HepG2 (cell line): Measurements from ENCODE around the gene ZG16. TPM values are rescaled to one million over a fixed set of nuclear protein-coding genes. Genes with fewer than 3 reads are reported as not detected.
A peak's percentile ranks its signal among the peaks of the same experiment; 100 is the strongest.

Source experiments
- ATAC-seq: fragments of 200-7000 bp; cut with Tn5 transposase; 3 replicates; pipeline ENCODE4 v1.9.1; 2020; ENCODE audit warnings: mild to moderate bottlenecking, moderate library complexity
- BruUV-seq: library from RNA; stranded (reverse); fragments of 400-500 nt; replicated peaks from 2 replicates; lab custom pipeline; 2021; lab: Mats Ljungman, UMichigan
- CTCF ChIA-PET: fragments of 300-600 bp; formaldehyde crosslinking; extraction: SDS; loops from one replicate; lab custom pipeline; 2021; ENCODE audit warnings: low total read pairs, inconsistent platforms, low intra/inter-chr PET ratio; lab: Yijun Ruan, JAX
- POLR2A ChIA-PET: fragments of 350-600 bp; sonication (Branson Sonifier 250); formaldehyde crosslinking; loops from one replicate; lab custom pipeline; 2020; ENCODE audit warnings: antibody characterized with exemption, inconsistent platforms; lab: Yijun Ruan, JAX
- DNase-seq: peaks from one replicate; pipeline ENCODE4 v3.0.0-alpha.2; 2015; ENCODE audit warnings: low spot score
- FAIRE-seq: peaks from 3 replicates; lab custom pipeline; 2011; peaks lifted over from hg19 to GRCh38; lab: Jason Lieb, UNC
- H2AFZ ChIP-seq: one replicate; pipeline ENCODE4 v1.6.1; 2011; ENCODE audit warnings: low read length, inconsistent platforms
- H3K27ac ChIP-seq: fragments of 300-600 bp; 3 replicates; pipeline ENCODE4 v1.8.0; 2011; ENCODE audit warnings: mixed run types, mild to moderate bottlenecking, mixed read lengths, low read length, inconsistent platforms; ENCODE audit not compliant: insufficient read depth; ENCODE audit errors: extremely low read length
- H3K27me3 ChIP-seq, 2 experiments: fragments of 200-600 bp in 1 of 2; 2 replicates in 1 of 2; 3 replicates in 1 of 2; pipeline versions ENCODE4 v1.6.0 to v1.8.0; 2011; ENCODE audit warnings: low read length in 2 of 2, mild to moderate bottlenecking in 2 of 2, moderate library complexity in 2 of 2, inconsistent platforms in 1 of 2; ENCODE audit not compliant: insufficient read depth in 2 of 2, control insufficient read depth in 1 of 2
- H3K36me3 ChIP-seq, 2 experiments: fragments of 200-600 bp in 1 of 2; replicated peaks in 1 of 2; 2 replicates in 1 of 2; 3 replicates in 1 of 2; pipeline versions ENCODE4 v1.5.1 to v1.8.0; 2011; ENCODE audit warnings: low read length in 2 of 2, inconsistent platforms in 1 of 2; ENCODE audit not compliant: insufficient read depth in 2 of 2, control insufficient read depth in 1 of 2
- H3K4me1 ChIP-seq: 2 replicates; pipeline ENCODE4 v1.5.1; 2012; ENCODE audit warnings: low read length, inconsistent platforms; ENCODE audit not compliant: insufficient read depth
- H3K4me2 ChIP-seq: 2 replicates; pipeline ENCODE4 v1.6.0; 2011; ENCODE audit warnings: low read depth, low read length, inconsistent platforms
- H3K4me3 ChIP-seq, 3 experiments: fragments of 200-600 bp in 1 of 3; sonication (generic), shearing (Covaris generic) in 1 of 3; replicated peaks in 1 of 3; 2 replicates each; pipeline ENCODE4 v1.5.1; 2011 to 2016; ENCODE audit warnings: low read length in 3 of 3, inconsistent platforms in 2 of 3, low read depth in 2 of 3, mild to moderate bottlenecking in 2 of 3, control low read depth in 1 of 3, mixed read lengths in 1 of 3; ENCODE audit not compliant: insufficient read depth in 1 of 3
- H3K79me2 ChIP-seq: one replicate; pipeline ENCODE4 v1.6.1; 2011; ENCODE audit warnings: low read length, inconsistent platforms; ENCODE audit not compliant: insufficient read depth
- H3K9ac ChIP-seq: 2 replicates; pipeline ENCODE4 v1.6.0; 2011; ENCODE audit warnings: mild to moderate bottlenecking, low read depth, low read length, inconsistent platforms; ENCODE audit not compliant: insufficient read depth
- H3K9me3 ChIP-seq: 2 replicates; pipeline ENCODE4 v1.5.1; 2012; ENCODE audit warnings: mild to moderate bottlenecking, low read length
- H4K20me1 ChIP-seq: 2 replicates; pipeline ENCODE4 v1.6.0; 2011; ENCODE audit warnings: inconsistent platforms, mild to moderate bottlenecking, low read length, moderate library complexity; ENCODE audit not compliant: insufficient read depth
- BCL6 ChIP-seq: IDR thresholded peaks from 2 replicates; pipeline ENCODE4 v1.6.1; 2016; ENCODE audit warnings: missing genetic modification reagents, missing compliant biosample characterization
- GMEB2 ChIP-seq: IDR thresholded peaks from 2 replicates; pipeline ENCODE4 v1.6.1; 2016; ENCODE audit warnings: missing biosample characterization, missing genetic modification reagents, low read depth
- GPBP1L1 ChIP-seq: sonication (generic); formaldehyde crosslinking; IDR thresholded peaks from 2 replicates; pipeline ENCODE4 v1.5.0; 2020; ENCODE audit warnings: mild to moderate bottlenecking, missing genetic modification reagents
- PRDM15 ChIP-seq: sonication (generic); formaldehyde crosslinking; IDR thresholded peaks from 2 replicates; pipeline ENCODE4 v1.4.0; 2020; ENCODE audit warnings: missing genetic modification reagents
- SRF ChIP-seq: IDR thresholded peaks from 2 replicates; pipeline ENCODE4 v1.6.1; 2011; ENCODE audit warnings: mild to moderate bottlenecking, low read depth, low read length, moderate library complexity
- ZNF121 ChIP-seq: sonication (generic); formaldehyde crosslinking; IDR thresholded peaks from 2 replicates; pipeline ENCODE4 v1.5.0; 2020; ENCODE audit warnings: mild to moderate bottlenecking, missing genetic modification reagents
- ZNF605 ChIP-seq: sonication (generic); formaldehyde crosslinking; IDR thresholded peaks from 2 replicates; pipeline ENCODE4 v1.8.0; 2022; ENCODE audit warnings: mild to moderate bottlenecking, missing genetic modification reagents
- ZNF772 ChIP-seq: sonication (generic); formaldehyde crosslinking; IDR thresholded peaks from 2 replicates; pipeline ENCODE4 v1.5.0; 2020; ENCODE audit warnings: mild to moderate bottlenecking, missing genetic modification reagents
- ZNF878 ChIP-seq: sonication (generic); formaldehyde crosslinking; IDR thresholded peaks from 2 replicates; pipeline ENCODE4 v1.8.1; 2023; ENCODE audit warnings: mild to moderate bottlenecking, missing genetic modification reagents, moderate library complexity
- ZUFSP ChIP-seq: sonication (generic); formaldehyde crosslinking; IDR thresholded peaks from 2 replicates; pipeline ENCODE4 v1.9.0; 2021; ENCODE audit warnings: missing genetic modification reagents, mild to moderate bottlenecking, borderline replicate concordance
- WGBS: methylation state at CpG from one replicate; pipeline ENCODE4 v1.1.6; 2017; ENCODE audit warnings: low lambda C conversion rate; 5-methylcytosine and 5-hydroxymethylcytosine counted together
- in situ Hi-C: cut with HindIII; loops from 2 replicates; pipeline ENCODE4 v1.10.0; 2017; ENCODE audit warnings: low pct_unique_long_range_greater_than_20kb; ENCODE audit not compliant: extremely low pct_ligation_motif_present
- intact Hi-C: fragments of 100-400 bp; cut with micrococcal nuclease; formaldehyde crosslinking; loops from one replicate; pipeline ENCODE4 v1.10.0; 2022; ENCODE audit not compliant: unreplicated experiment
- polyA plus RNA-seq, 8 experiments: library from polyadenylated mRNA; depleted of rRNA in 3 of 8; stranded (reverse) in 7 of 8; unstranded in 1 of 8; fragments of >200 nt; fragmentation: Illumina TruSeq in 4 of 8; extraction: Trizol in 4 of 8; gene quantifications; 2 replicates each; pipeline versions ENCODE4 v1.2.1 to v1.2.3, GENCODE V29; 2011 to 2016; ENCODE audit warnings: low read depth in 4 of 8, missing spikeins in 1 of 8, mixed read lengths in 1 of 8; ENCODE audit not compliant: insufficient read depth in 1 of 8
- total RNA-seq, 5 experiments: library from RNA; depleted of rRNA; stranded (reverse); fragments of >200 nt; fragmentation: Illumina TruSeq; extraction: Trizol; gene quantifications; 2 replicates each; pipeline ENCODE4 v1.2.3, GENCODE V29; 2016; ENCODE audit warnings: low read depth in 1 of 5

ZG16 gene
- total and polyA plus RNA-seq, 2 of the 13 experiments (the other 11 are each of a cell fraction or from before 2014, with no cell fraction given), result 0.04 to 0.07 TPM

- TF ChIP-seq ZUFSP, result no peak
- TF ChIP-seq ZNF121 (CRISPR knock-in tag), result no peak
- no peak for TF ChIP-seq ZNF605
Observed at GRCh38 chr16:29763326-29763725, 14.7 kb upstream of the ZG16 start (continued).

- Histone ChIP-seq H3K9ac (no peak overlapping the region), H3K27ac (peak overlapping the region; percentile 66), H3K4me2 (peak overlapping the region; percentile 68), H3K27me3 (no peaks in the 10 kb centered on the region), H3K9me3 (no peaks in the 10 kb centered on the region), H3K79me2 (no peaks in the 10 kb centered on the region), H4K20me1 (no peaks in the 10 kb centered on the region), H3K4me1 (peaks cover 77% of the 10 kb centered on the region), H2AFZ (no peak overlapping the region), H3K4me3 (peak overlapping the region in 1 of 3 experiments; percentile 42; a peak in 1 of 6 replicates), H3K36me3 (no peaks in the 10 kb centered on the region)
- POLR2A ChIA-PET, result interaction anchor here (2.4 kb wide), 1 partner anchor 25 kb away, joined by 11 read pairs; the partner anchor contains the start of gene KIF22
- intact Hi-C loops, result no loop called here
- CTCF ChIA-PET, result no interaction called here
- WGBS, result 6% methylated on average over 15 of the region's 15 CpGs
- FAIRE-seq (peak; percentile 91), ATAC-seq (peak; percentile 93), DNase-seq (peak; percentile 92)
- in situ Hi-C loops, result no loop called here
- no TSS peak for BruUV-seq
- TF ChIP-seq GMEB2 (CRISPR knock-in tag), result no peak
- TF ChIP-seq BCL6 (CRISPR knock-in tag), result peak; percentile 92
- no peak for TF ChIP-seq GPBP1L1 (CRISPR knock-in tag)
- peak; percentile 81; the same call in 1 of the 2 replicates for TF ChIP-seq PRDM15 (CRISPR knock-in tag)
- TF ChIP-seq ZNF772 (CRISPR knock-in tag), result no peak
- TF ChIP-seq SRF, result peak; percentile 72
- peak; percentile 85; the same call in 1 of the 2 replicates for TF ChIP-seq ZNF878 (CRISPR knock-in tag)
Observed at GRCh38 chr16:29765167-29766032, 12.7 kb upstream of the ZG16 start.
